ENCODE measurements around the gene TBC1D22B. TPM values are rescaled to one million over a fixed set of nuclear protein-coding genes. Genes with fewer than 3 reads are reported as not detected.

TBC1D22B gene
- total RNA-seq, 4 donors from 2014 or later: 14.8 to 19.6 (median 17.6) TPM

GRCh38 chr6:37222125-37222967 is 35.2 kb upstream of the TBC1D22B start:
- peak overlapping the region; percentile 53 for H3K4me3 ChIP-seq (ENCODE audit: low read depth, poor library complexity, severe bottlenecking)
- intact Hi-C loops (cut with DNase I; ENCODE audit: low total_unique reads): no loop called here
- TF ChIP-seq POLR2A (IDR thresholded peaks at IDR 0.05): no peak
- TF ChIP-seq, protein P1, sequence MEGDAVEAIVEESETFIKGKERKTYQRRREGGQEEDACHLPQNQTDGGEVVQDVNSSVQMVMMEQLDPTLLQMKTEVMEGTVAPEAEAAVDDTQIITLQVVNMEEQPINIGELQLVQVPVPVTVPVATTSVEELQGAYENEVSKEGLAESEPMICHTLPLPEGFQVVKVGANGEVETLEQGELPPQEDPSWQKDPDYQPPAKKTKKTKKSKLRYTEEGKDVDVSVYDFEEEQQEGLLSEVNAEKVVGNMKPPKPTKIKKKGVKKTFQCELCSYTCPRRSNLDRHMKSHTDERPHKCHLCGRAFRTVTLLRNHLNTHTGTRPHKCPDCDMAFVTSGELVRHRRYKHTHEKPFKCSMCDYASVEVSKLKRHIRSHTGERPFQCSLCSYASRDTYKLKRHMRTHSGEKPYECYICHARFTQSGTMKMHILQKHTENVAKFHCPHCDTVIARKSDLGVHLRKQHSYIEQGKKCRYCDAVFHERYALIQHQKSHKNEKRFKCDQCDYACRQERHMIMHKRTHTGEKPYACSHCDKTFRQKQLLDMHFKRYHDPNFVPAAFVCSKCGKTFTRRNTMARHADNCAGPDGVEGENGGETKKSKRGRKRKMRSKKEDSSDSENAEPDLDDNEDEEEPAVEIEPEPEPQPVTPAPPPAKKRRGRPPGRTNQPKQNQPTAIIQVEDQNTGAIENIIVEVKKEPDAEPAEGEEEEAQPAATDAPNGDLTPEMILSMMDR (IDR thresholded peaks at IDR 0.05): no peak
- 1 to 3% methylated on average over 17 to 25 of the region's 39 CpGs for WGBS, 2 donors
- DNase-seq (ENCODE audit: low spot score in 2 of 2): peak; percentile 54 to 91

DNA sequence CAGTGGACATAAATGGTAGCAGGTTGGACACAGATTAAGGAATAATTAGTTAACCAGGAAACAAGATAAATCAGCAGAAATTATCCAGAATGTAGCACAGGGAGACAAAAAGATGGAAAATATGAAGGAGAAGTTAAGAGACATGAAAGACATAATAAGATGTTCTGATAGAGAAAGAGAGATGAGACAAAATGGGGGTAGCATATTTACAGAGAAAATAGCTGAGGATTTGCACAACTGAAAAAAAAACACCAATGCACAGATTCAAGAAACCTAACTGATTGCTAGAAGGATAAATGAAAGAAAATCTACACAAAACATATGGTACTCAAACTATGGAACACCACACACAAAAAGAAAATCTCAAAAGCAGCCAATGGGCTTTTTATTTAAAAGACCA is 34.6 kb upstream of the TBC1D22B start:
- H3K4me3 ChIP-seq (ENCODE audit: low read depth, poor library complexity, severe bottlenecking): no peak overlapping the region
- TF ChIP-seq, protein P1 (IDR thresholded peaks at IDR 0.05): no peak
- no peak for TF ChIP-seq POLR2A (IDR thresholded peaks at IDR 0.05)
- DNase-seq (ENCODE audit: low spot score in 2 of 2): no peak
- intact Hi-C loops (cut with DNase I; ENCODE audit: low total_unique reads): no loop called here

DNA sequence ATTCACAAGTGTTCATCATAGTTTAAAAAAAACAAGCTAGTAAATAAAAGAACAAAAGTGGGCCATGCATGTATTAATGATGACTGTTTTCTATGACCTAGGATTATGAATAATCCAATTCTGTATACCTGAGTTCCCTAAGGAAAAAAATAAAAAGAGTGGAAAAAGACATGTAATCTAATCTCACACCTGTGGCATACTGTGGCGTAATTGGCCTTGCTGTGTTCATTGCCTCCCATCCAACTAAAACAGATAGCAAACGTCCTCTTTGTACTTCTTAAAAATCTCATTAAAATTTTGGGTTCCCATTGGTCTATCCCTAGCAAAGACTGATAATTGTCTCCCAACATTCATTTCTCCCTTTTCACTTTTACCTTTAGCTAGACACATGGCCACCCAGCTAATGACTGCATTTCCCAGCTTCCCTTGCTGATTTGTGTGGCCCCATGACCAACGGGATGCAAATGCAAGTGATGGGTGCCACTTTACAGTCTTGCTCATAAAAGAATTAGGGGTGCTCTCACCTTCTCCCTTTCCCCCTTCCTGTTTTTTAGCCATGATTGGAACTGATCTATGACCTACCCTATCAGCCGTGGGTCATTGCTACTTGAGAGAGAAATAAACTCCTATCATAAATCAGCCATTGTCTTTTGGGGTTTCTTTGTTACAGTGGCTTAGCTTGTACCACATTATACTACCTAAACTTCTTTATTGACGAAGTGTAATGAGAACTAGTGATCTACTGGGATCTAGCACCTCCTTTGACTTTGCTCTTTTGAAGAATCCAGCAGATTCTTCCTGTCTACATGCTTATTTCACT is 32.0 kb upstream of the TBC1D22B start:
- intact Hi-C loops (cut with DNase I; ENCODE audit: low total_unique reads): no loop called here
- no peak for TF ChIP-seq POLR2A (IDR thresholded peaks at IDR 0.05)
- no peak for DNase-seq (ENCODE audit: low spot score in 2 of 2)
- H3K4me3 ChIP-seq (ENCODE audit: low read depth, poor library complexity, severe bottlenecking): no peak overlapping the region
- WGBS, 2 donors: 83 to 88% methylated on average over 5 of the region's 5 CpGs

DNA sequence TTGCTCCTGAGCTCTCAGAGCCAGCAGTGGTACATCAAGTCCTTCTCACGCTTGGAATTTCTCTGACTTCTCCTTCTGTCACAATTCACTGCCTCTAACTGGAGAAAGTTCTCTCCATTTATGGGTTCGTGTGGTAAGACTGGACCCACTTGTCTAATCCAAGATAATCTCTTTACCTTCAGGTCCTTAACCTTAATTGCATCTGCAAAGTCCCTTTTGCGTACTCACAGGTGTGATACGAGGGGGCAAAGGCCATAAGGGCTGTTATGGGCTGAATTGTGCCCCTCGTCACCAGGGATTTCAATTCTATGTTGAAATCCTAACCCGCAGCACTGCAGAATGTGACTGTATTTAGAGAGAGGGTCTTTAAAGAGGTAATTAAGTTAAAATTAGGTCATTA is 27.5 kb upstream of the TBC1D22B start:
- 88 to 93% methylated on average over 6 of the region's 6 CpGs for WGBS, 2 donors
- TF ChIP-seq, protein P1 (IDR thresholded peaks at IDR 0.05): no peak
- no peak for TF ChIP-seq POLR2A (IDR thresholded peaks at IDR 0.05)
- no peak overlapping the region for H3K4me3 ChIP-seq (ENCODE audit: low read depth, poor library complexity, severe bottlenecking)
- intact Hi-C loops (cut with DNase I; ENCODE audit: low total_unique reads): no loop called here
- DNase-seq (ENCODE audit: low spot score in 2 of 2): no peak

GRCh38 chr6:37232430-37233017 is 25.0 kb upstream of the TBC1D22B start:
- intact Hi-C loops (cut with DNase I; ENCODE audit: low total_unique reads): no loop called here
- DNase-seq (ENCODE audit: low spot score in 2 of 2): no peak
- WGBS, 2 donors: 84 to 85% methylated on average over 5 of the region's 5 CpGs
- H3K4me3 ChIP-seq (ENCODE audit: low read depth, poor library complexity, severe bottlenecking): no peak overlapping the region
- TF ChIP-seq POLR2A (IDR thresholded peaks at IDR 0.05): no peak
- TF ChIP-seq, protein P1 (IDR thresholded peaks at IDR 0.05): no peak

- intact Hi-C loops (cut with DNase I; ENCODE audit: low total_unique reads): no loop called here
- WGBS, 2 donors: 83 to 96% methylated on average over 7 of the region's 7 CpGs
- H3K4me3 ChIP-seq (ENCODE audit: low read depth, poor library complexity, severe bottlenecking): no peak overlapping the region
- DNase-seq (ENCODE audit: low spot score in 2 of 2): no peak
- TF ChIP-seq, protein P1 (IDR thresholded peaks at IDR 0.05): no peak
- no peak for TF ChIP-seq POLR2A (IDR thresholded peaks at IDR 0.05)
Measured at GRCh38 chr6:37233541-37233940, 24.0 kb upstream of the TBC1D22B start.

Measured in lower leg skin (tissue), 4 donors.